Thoracic aorta (tissue), 2 donors: ENCODE results near the gene PSMD1. TPM values are rescaled to one million over a fixed set of nuclear protein-coding genes. Genes with fewer than 3 reads are reported as not detected.

ENCODE experiments used
- ATAC-seq: fragments of 150-250 bp; one replicate; pipeline ENCODE4 v1.8.0; 2017; ENCODE audit warnings: low read depth; ENCODE audit not compliant: insufficient number of reproducible peaks, low FRiP score
- DNase-seq: peaks from one replicate; pipeline ENCODE4 v3.0.0-alpha.2; 2020; ENCODE audit warnings: low spot score
- H3K27ac ChIP-seq, 2 donors: fragments of 200-600 bp; sonication (generic); 1 replicate in 1 of 2; 2 replicates in 1 of 2; pipeline ENCODE4 v1.5.1; 2016; ENCODE audit warnings: mild to moderate bottlenecking in 2 of 2, moderate library complexity in 2 of 2
- H3K27me3 ChIP-seq: fragments of 200-600 bp; sonication (generic); replicated peaks from 2 replicates; pipeline ENCODE4 v1.6.0; 2016; ENCODE audit warnings: mild to moderate bottlenecking; ENCODE audit not compliant: insufficient read depth
- H3K36me3 ChIP-seq: fragments of 200-600 bp; sonication (generic); one replicate; pipeline ENCODE4 v1.5.1; 2016
- H3K4me1 ChIP-seq, 2 donors: fragments of 200-600 bp; sonication (generic); 1 replicate in 1 of 2; 2 replicates in 1 of 2; pipeline versions ENCODE4 v1.5.1 to v1.6.0; 2016; ENCODE audit warnings: low read depth in 2 of 2, mild to moderate bottlenecking in 1 of 2; ENCODE audit not compliant: control insufficient read depth in 1 of 2
- H3K4me3 ChIP-seq: fragments of 200-600 bp; sonication (generic); 2 replicates; pipeline ENCODE4 v1.5.1; 2016; ENCODE audit warnings: mild to moderate bottlenecking
- H3K9me3 ChIP-seq: fragments of 200-600 bp; sonication (generic); 2 replicates; pipeline ENCODE4 v1.5.1; 2016
- total RNA-seq, 2 donors: library from RNA; depleted of rRNA; stranded (reverse); fragments of >200 nt; gene quantifications; one replicate each; pipeline versions ENCODE4 v1.1.0 to v1.2.3, GENCODE V29; 2016
- TF ChIP-seq, protein P1 (sequence below): fragments of 200-600 bp; sonication (generic); IDR thresholded peaks from one replicate; pipeline ENCODE4 v1.5.1; 2019; ENCODE audit warnings: antibody characterized with exemption

The PSMD1 gene
- total RNA-seq, 2 donors from 2014 or later, result 42.2 to 73.5 TPM

DNA sequence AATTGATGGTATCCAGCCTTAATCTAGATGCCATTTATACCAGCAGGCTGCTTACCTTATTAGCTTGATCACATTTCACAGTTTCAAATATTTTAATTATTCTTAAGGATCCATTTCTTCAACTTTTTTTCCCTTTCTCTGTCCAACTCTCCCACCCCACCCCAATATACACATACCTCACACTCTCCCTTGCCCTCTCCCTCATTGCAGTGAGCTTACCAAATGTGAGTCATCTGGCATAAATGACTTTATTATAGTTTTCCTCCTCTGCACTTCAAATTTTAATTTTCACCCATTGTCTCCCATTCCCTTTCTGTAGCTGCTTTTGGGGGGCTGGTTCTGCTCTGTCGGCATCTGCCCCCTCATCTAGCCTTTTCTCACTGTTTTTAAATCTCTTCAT is 55.3 kb downstream of the PSMD1 start:
- Histone ChIP-seq H3K36me3 (peaks cover 6% of the 10 kb centered on the region), H3K9me3 (no peaks in the 10 kb centered on the region), H3K27ac (no peak overlapping the region), H3K4me3 (no peak overlapping the region), H3K4me1 (peaks cover 24 to 35% of the 10 kb centered on the region in 2 donors), H3K27me3 (no peaks in the 10 kb centered on the region)
- DNase-seq (no peak), ATAC-seq (no peak)
- TF ChIP-seq, protein P1, sequence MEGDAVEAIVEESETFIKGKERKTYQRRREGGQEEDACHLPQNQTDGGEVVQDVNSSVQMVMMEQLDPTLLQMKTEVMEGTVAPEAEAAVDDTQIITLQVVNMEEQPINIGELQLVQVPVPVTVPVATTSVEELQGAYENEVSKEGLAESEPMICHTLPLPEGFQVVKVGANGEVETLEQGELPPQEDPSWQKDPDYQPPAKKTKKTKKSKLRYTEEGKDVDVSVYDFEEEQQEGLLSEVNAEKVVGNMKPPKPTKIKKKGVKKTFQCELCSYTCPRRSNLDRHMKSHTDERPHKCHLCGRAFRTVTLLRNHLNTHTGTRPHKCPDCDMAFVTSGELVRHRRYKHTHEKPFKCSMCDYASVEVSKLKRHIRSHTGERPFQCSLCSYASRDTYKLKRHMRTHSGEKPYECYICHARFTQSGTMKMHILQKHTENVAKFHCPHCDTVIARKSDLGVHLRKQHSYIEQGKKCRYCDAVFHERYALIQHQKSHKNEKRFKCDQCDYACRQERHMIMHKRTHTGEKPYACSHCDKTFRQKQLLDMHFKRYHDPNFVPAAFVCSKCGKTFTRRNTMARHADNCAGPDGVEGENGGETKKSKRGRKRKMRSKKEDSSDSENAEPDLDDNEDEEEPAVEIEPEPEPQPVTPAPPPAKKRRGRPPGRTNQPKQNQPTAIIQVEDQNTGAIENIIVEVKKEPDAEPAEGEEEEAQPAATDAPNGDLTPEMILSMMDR, result no peak

DNA sequence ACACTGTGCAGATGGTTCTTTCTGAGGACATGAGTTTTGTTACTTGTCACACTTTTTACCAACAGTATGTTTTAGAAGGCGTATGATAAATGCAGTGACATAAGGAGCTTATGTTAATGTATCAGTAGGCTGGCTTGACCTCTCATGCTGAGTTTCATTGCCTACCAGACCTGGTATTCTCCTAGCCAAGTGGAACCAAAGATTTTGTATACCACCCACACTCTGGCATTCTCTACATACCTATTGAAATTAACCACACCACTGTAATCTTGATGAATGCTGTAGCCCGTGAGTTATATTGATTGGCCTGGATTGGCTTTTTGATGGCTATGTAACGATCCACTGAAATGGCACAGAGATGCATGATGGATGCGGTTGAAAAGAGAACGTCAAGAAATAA is 56.8 kb downstream of the PSMD1 start:
- H3K4me1 ChIP-seq, result peaks cover 18 to 37% of the 10 kb centered on the region in 2 donors
- no peak for ATAC-seq
- DNase-seq, result no peak
- H3K27ac ChIP-seq, result no peak overlapping the region
- TF ChIP-seq, protein P1, result no peak
- peaks cover 5% of the 10 kb centered on the region for H3K36me3 ChIP-seq
- H3K9me3 ChIP-seq, result no peaks in the 10 kb centered on the region
- no peak overlapping the region for H3K4me3 ChIP-seq
- no peaks in the 10 kb centered on the region for H3K27me3 ChIP-seq

DNA sequence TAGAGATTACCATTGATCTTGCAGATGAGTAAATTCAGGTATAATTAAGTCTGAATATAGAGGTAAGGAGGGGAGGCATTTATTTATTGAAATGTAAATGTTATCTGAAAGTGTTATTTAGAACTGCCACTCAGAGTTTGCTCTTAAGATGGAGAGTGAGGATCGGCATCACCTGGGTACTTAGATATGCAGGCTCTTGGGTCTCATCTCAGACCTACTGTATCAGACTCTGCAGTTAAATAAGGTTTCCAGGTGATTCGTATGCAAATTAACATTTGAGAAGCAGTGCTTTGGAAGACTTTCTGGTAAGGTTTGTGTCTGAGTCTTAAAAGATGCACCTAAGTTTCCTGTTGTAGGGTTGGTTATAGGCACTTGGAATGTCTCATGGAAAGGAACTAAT is 59.0 kb downstream of the PSMD1 start:
- TF ChIP-seq, protein P1, result no peak
- Histone ChIP-seq H3K27ac (no peak overlapping the region), H3K36me3 (no peaks in the 10 kb centered on the region), H3K9me3 (no peaks in the 10 kb centered on the region), H3K27me3 (no peaks in the 10 kb centered on the region), H3K4me1 (peaks cover 15 to 40% of the 10 kb centered on the region in 2 donors), H3K4me3 (no peak overlapping the region)
- DNase-seq (no peak), ATAC-seq (no peak)

DNA sequence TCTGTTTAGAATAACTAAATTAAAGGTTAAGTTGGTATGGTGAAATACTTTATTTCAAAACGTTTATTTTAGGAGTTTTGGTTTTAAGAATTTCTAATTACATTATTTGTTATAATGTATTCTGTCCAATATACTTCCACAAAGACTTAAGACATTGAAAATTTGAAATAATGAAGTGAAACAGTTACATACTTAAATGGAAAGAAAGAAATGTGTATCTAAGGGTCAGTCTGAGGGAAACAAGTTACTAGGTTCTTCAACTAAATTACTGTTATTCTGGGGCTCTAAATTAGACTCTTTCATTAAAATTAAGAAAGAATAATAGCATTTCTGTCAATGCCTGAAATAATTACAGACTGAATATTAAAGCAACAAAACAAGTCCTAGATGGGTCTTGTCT is 60.5 kb downstream of the PSMD1 start:
- no peak overlapping the region for H3K4me3 ChIP-seq
- DNase-seq, result no peak
- no peaks in the 10 kb centered on the region for H3K27me3 ChIP-seq
- no peaks in the 10 kb centered on the region for H3K9me3 ChIP-seq
- H3K36me3 ChIP-seq, result no peaks in the 10 kb centered on the region
- TF ChIP-seq, protein P1, result no peak
- no peak for ATAC-seq
- no peak overlapping the region for H3K27ac ChIP-seq
- peaks cover 2 to 25% of the 10 kb centered on the region in 2 donors for H3K4me1 ChIP-seq

DNA sequence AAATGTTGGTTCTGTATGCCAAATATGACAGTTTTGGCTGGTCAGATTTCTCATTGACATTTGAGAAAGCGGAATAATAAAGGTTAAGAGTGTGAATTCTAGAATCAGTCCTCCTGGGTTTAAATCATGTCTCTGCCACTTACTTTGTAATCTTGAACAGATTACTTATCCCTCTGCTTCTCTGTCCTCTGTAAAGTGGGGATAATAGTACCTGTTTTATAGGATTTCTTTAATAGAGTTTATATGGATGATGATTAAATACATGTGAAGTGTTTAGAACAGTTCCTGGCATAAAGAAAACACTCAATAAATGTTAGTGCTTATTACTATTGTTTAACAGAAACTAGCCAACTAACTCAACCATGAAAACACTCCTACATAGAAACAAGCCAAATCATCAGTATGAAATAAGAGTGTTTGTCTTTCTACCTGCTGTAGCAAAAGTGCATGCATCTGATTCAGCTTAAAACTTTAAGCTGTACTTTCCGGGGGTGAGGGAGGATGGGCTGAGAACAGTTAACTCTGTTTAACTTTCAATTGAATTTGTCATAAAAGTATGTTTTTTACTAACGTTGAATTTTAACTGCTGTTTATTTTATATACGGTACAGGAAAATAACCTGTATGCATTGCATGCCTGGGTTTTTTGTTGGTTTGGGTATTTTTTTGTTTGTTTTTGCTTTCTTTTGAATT is 61.4 kb downstream of the PSMD1 start:
- DNase-seq, result no peak
- TF ChIP-seq, protein P1, result no peak
- Histone ChIP-seq H3K9me3 (no peaks in the 10 kb centered on the region), H3K27ac (no peak overlapping the region), H3K4me1 (peaks cover 0 to 20% of the 10 kb centered on the region in 2 donors), H3K27me3 (no peaks in the 10 kb centered on the region), H3K4me3 (no peak overlapping the region), H3K36me3 (no peaks in the 10 kb centered on the region)
- no peak for ATAC-seq
